BJ (cell line): Measurements from ENCODE around the gene METTL8. TPM values are rescaled to one million over a fixed set of nuclear protein-coding genes. Genes with fewer than 3 reads are reported as not detected.

Experiments
- CTCF ChIA-PET: fragments of 350-600 bp; formaldehyde crosslinking; extraction: SDS; loops from one replicate; lab custom pipeline; 2021; ENCODE audit warnings: antibody characterized with exemption, inconsistent platforms; lab: Yijun Ruan, JAX
- POLR2A ChIA-PET: fragments of 300-600 bp; sonication (Branson Sonifier 250); formaldehyde crosslinking; extraction: SDS; loops from one replicate; lab custom pipeline; 2021; ENCODE audit warnings: antibody characterized with exemption; lab: Charles Lee
- DNase-seq: peaks from one replicate; pipeline ENCODE4 v3.0.0-alpha.2; 2011; ENCODE audit warnings: low read depth
- H3K27me3 ChIP-seq: 2 replicates; pipeline ENCODE4 v1.6.0; 2011; ENCODE audit warnings: low read length; ENCODE audit not compliant: control insufficient read depth, insufficient read depth
- H3K36me3 ChIP-seq: 2 replicates; pipeline ENCODE4 v1.5.1; 2011; ENCODE audit warnings: low read length; ENCODE audit not compliant: control insufficient read depth, insufficient read depth
- H3K4me3 ChIP-seq: 2 replicates; pipeline ENCODE4 v1.5.1; 2011; ENCODE audit warnings: low read depth, mild to moderate bottlenecking, control low read depth, low read length
- polyA plus RNA-seq: library from polyadenylated mRNA; depleted of rRNA; stranded (reverse); fragments of >200 nt; gene quantifications from 2 replicates; pipeline ENCODE4 v1.2.3, GENCODE V29; 2011
- TF ChIP-seq, protein P1 (sequence below): IDR thresholded peaks from 2 replicates; pipeline ENCODE4 v1.5.1; 2011; ENCODE audit warnings: low read depth, mild to moderate bottlenecking, control low read depth, inconsistent platforms, low read length, moderate library complexity; ENCODE audit not compliant: insufficient read depth

Gene METTL8
- polyA plus RNA-seq, 1 experiment = 5.4 TPM

DNA sequence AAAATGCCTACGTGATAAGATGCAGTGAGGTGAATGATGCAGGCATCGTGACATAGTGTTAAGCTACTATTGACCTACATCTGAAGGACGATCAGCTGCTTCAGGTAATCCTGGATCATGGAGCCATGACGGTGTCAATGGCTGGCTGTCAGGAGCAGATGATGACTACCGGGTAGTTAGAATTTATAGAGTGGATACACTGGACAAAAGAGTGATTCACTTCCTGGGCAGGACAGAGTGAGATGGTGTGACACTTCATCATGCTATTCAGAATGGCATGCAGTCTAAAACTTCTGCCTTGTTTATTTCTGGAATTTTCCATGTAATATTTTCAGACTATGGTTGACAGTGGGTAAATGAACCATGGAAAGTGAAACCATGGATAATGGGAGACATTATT is 29.5 kb downstream of the METTL8 start:
- TF ChIP-seq, protein P1, sequence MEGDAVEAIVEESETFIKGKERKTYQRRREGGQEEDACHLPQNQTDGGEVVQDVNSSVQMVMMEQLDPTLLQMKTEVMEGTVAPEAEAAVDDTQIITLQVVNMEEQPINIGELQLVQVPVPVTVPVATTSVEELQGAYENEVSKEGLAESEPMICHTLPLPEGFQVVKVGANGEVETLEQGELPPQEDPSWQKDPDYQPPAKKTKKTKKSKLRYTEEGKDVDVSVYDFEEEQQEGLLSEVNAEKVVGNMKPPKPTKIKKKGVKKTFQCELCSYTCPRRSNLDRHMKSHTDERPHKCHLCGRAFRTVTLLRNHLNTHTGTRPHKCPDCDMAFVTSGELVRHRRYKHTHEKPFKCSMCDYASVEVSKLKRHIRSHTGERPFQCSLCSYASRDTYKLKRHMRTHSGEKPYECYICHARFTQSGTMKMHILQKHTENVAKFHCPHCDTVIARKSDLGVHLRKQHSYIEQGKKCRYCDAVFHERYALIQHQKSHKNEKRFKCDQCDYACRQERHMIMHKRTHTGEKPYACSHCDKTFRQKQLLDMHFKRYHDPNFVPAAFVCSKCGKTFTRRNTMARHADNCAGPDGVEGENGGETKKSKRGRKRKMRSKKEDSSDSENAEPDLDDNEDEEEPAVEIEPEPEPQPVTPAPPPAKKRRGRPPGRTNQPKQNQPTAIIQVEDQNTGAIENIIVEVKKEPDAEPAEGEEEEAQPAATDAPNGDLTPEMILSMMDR = no peak
- Histone ChIP-seq H3K4me3 (no peak overlapping the region), H3K27me3 (no peaks in the 10 kb centered on the region), H3K36me3 (no peaks in the 10 kb centered on the region)
- ChIA-PET CTCF (no interaction called here), POLR2A (no interaction called here)
- DNase-seq = peak; percentile 46

DNA sequence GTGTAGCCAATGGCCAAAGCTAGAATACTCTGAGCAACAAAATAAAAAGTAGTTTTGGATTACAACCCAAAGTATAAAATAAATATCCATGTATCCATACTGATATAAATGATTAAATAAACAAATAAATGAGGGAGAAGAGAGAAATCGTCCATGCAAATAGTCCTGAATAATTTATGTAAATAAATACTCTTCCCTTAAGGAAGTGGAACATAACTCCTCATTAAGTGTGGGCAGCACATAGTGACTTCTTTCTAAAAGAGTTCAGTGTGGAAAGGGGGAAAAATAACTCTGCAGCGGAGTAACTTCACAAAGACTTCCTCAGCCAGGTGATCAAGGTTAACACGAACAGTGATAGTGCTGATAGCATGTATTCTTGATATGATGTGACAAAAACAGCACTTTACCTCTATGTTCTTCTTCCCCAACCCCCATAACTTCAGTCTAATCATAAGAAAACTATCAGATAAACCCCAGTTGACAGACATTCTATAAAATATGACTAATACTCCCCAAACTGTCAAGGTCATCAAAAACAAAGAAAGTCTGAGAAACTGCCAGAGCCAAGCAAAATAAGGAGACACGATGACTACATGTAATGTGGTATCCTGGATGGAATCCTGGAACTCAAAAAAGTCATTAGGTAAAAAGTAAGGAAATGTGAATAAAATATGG is 30.7 kb downstream of the METTL8 start:
- ChIA-PET POLR2A (no interaction called here), CTCF (no interaction called here)
- no peak overlapping the region for H3K4me3 ChIP-seq
- no peaks in the 10 kb centered on the region for H3K36me3 ChIP-seq
- no peaks in the 10 kb centered on the region for H3K27me3 ChIP-seq
- no peak for DNase-seq
- TF ChIP-seq, protein P1 = no peak

DNA sequence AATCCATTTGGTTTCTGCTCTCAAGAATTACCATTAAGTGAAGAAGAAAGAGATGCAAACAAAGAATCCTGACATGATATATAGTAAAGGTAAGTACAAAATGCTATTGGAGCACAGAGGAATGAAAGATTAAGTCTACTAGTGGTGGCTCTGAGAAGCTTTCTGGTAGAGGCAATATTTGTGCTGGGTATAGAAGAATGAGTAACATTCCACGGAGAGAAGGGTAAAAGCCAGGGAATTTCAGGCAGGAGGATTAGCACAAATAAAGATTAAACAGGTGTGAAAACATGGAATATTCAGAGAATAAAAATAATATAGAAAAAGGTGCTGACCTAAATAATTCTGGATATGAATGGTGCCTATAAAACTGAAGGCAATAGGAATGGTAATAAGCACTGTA is 31.8 kb downstream of the METTL8 start:
- POLR2A ChIA-PET = no interaction called here
- TF ChIP-seq, protein P1 = no peak
- H3K4me3 ChIP-seq = no peak overlapping the region
- H3K27me3 ChIP-seq = no peaks in the 10 kb centered on the region
- H3K36me3 ChIP-seq = no peaks in the 10 kb centered on the region
- CTCF ChIA-PET = no interaction called here
- no peak for DNase-seq

DNA sequence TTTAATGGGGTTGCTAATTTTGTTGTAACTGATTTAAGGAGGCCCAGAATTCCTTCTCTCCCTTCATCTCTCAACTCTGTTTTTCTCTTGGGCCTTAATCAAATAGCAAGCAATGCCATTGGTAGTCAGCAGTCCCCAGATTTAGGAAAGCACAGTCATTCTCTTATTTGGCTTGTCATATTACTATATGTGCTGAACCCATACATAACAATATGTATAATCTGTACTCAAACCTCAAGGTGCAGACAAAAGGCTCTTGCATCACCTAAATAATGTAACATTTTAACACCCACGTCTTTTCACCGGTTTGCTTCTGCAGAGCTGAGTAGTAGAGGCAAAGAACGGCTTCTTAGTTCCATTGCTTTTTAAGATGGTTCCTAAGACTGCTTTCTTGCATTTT is 33.4 kb downstream of the METTL8 start:
- H3K27me3 ChIP-seq = no peaks in the 10 kb centered on the region
- DNase-seq = no peak
- CTCF ChIA-PET = interaction anchor here (1.3 kb wide), 1 partner anchor 16 kb away, joined by 4 read pairs; no protein-coding TSS in a partner anchor
- TF ChIP-seq, protein P1 = no peak
- no peak overlapping the region for H3K4me3 ChIP-seq
- no peaks in the 10 kb centered on the region for H3K36me3 ChIP-seq
- POLR2A ChIA-PET = no interaction called here

DNA sequence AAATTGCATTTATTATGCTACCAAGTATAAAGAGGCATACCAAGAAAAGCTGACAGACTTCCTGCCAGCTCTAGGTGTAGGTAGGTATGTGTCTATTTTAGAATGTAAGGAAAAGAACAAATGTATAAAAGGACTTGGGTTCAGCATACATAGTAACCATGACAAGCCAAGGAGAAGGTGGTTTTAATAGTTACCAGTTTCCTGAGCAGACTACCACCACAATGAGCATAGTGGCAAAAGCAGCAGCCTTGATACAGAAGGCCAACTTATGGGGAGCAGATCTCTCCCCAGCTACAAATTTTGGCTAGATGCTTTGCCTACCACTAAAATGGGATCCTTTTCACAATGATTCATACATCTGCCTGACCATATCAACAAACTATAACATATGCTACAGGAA is 34.5 kb downstream of the METTL8 start:
- H3K27me3 ChIP-seq = no peaks in the 10 kb centered on the region
- no peak for DNase-seq
- ChIA-PET CTCF (interaction anchor here (0.5 kb wide), 1 partner anchor 633 kb away, joined by 3 read pairs; no protein-coding TSS in a partner anchor), POLR2A (no interaction called here)
- no peak overlapping the region for H3K4me3 ChIP-seq
- no peaks in the 10 kb centered on the region for H3K36me3 ChIP-seq
- TF ChIP-seq, protein P1 = no peak
